HepG2 (cell line): ENCODE measurements around the gene AFF4. TPM values are rescaled to one million over a fixed set of nuclear protein-coding genes. Genes with fewer than 3 reads are reported as not detected.

Experiments used
- ATAC-seq: fragments of 200-7000 bp; cut with Tn5 transposase; 3 replicates; pipeline ENCODE4 v1.9.1; 2020; ENCODE audit warnings: mild to moderate bottlenecking, moderate library complexity
- BruUV-seq: library from RNA; stranded (reverse); fragments of 400-500 nt; replicated peaks from 2 replicates; lab custom pipeline; 2021; lab: Mats Ljungman, UMichigan
- CTCF ChIA-PET: fragments of 300-600 bp; formaldehyde crosslinking; extraction: SDS; loops from one replicate; lab custom pipeline; 2021; ENCODE audit warnings: low total read pairs, inconsistent platforms, low intra/inter-chr PET ratio; lab: Yijun Ruan, JAX
- POLR2A ChIA-PET: fragments of 350-600 bp; sonication (Branson Sonifier 250); formaldehyde crosslinking; loops from one replicate; lab custom pipeline; 2020; ENCODE audit warnings: antibody characterized with exemption, inconsistent platforms; lab: Yijun Ruan, JAX
- DNase-seq: peaks from one replicate; pipeline ENCODE4 v3.0.0-alpha.2; 2015; ENCODE audit warnings: low spot score
- FAIRE-seq: peaks from 3 replicates; lab custom pipeline; 2011; peaks lifted over from hg19 to GRCh38; lab: Jason Lieb, UNC
- H2AFZ ChIP-seq: one replicate; pipeline ENCODE4 v1.6.1; 2011; ENCODE audit warnings: low read length, inconsistent platforms
- H3K27ac ChIP-seq: fragments of 300-600 bp; 3 replicates; pipeline ENCODE4 v1.8.0; 2011; ENCODE audit warnings: mixed run types, mild to moderate bottlenecking, mixed read lengths, low read length, inconsistent platforms; ENCODE audit not compliant: insufficient read depth; ENCODE audit errors: extremely low read length
- H3K27me3 ChIP-seq, 2 experiments: fragments of 200-600 bp in 1 of 2; 2 replicates in 1 of 2; 3 replicates in 1 of 2; pipeline versions ENCODE4 v1.6.0 to v1.8.0; 2011; ENCODE audit warnings: low read length in 2 of 2, mild to moderate bottlenecking in 2 of 2, moderate library complexity in 2 of 2, inconsistent platforms in 1 of 2; ENCODE audit not compliant: insufficient read depth in 2 of 2, control insufficient read depth in 1 of 2
- H3K36me3 ChIP-seq, 2 experiments: fragments of 200-600 bp in 1 of 2; replicated peaks in 1 of 2; 2 replicates in 1 of 2; 3 replicates in 1 of 2; pipeline versions ENCODE4 v1.5.1 to v1.8.0; 2011; ENCODE audit warnings: low read length in 2 of 2, inconsistent platforms in 1 of 2; ENCODE audit not compliant: insufficient read depth in 2 of 2, control insufficient read depth in 1 of 2
- H3K4me1 ChIP-seq: 2 replicates; pipeline ENCODE4 v1.5.1; 2012; ENCODE audit warnings: low read length, inconsistent platforms; ENCODE audit not compliant: insufficient read depth
- H3K4me2 ChIP-seq: 2 replicates; pipeline ENCODE4 v1.6.0; 2011; ENCODE audit warnings: low read depth, low read length, inconsistent platforms
- H3K4me3 ChIP-seq, 3 experiments: fragments of 200-600 bp in 1 of 3; sonication (generic), shearing (Covaris generic) in 1 of 3; replicated peaks in 1 of 3; 2 replicates each; pipeline ENCODE4 v1.5.1; 2011 to 2016; ENCODE audit warnings: low read length in 3 of 3, inconsistent platforms in 2 of 3, low read depth in 2 of 3, mild to moderate bottlenecking in 2 of 3, control low read depth in 1 of 3, mixed read lengths in 1 of 3; ENCODE audit not compliant: insufficient read depth in 1 of 3
- H3K79me2 ChIP-seq: one replicate; pipeline ENCODE4 v1.6.1; 2011; ENCODE audit warnings: low read length, inconsistent platforms; ENCODE audit not compliant: insufficient read depth
- H3K9ac ChIP-seq: 2 replicates; pipeline ENCODE4 v1.6.0; 2011; ENCODE audit warnings: mild to moderate bottlenecking, low read depth, low read length, inconsistent platforms; ENCODE audit not compliant: insufficient read depth
- H3K9me3 ChIP-seq: 2 replicates; pipeline ENCODE4 v1.5.1; 2012; ENCODE audit warnings: mild to moderate bottlenecking, low read length
- H4K20me1 ChIP-seq: 2 replicates; pipeline ENCODE4 v1.6.0; 2011; ENCODE audit warnings: inconsistent platforms, mild to moderate bottlenecking, low read length, moderate library complexity; ENCODE audit not compliant: insufficient read depth
- CERS6 ChIP-seq: sonication (generic); formaldehyde crosslinking; IDR thresholded peaks from 2 replicates; pipeline ENCODE4 v1.5.0; 2020; ENCODE audit warnings: missing genetic modification reagents
- ETV5 ChIP-seq: IDR thresholded peaks from 2 replicates; pipeline ENCODE4 v1.6.1; 2018; ENCODE audit warnings: missing biosample characterization, missing genetic modification reagents, inconsistent platforms, borderline replicate concordance
- HMG20B ChIP-seq: conservative IDR thresholded peaks from 2 replicates; pipeline ENCODE4 v1.6.1; 2016; ENCODE audit warnings: missing genetic modification reagents, missing compliant biosample characterization
- HMGXB3 ChIP-seq: sonication (generic); formaldehyde crosslinking; IDR thresholded peaks from 2 replicates; pipeline ENCODE4 v1.4.0; 2020; ENCODE audit warnings: missing genetic modification reagents, borderline replicate concordance
- MXD4 ChIP-seq: IDR thresholded peaks from 2 replicates; pipeline ENCODE4 v1.6.1; 2016; ENCODE audit warnings: mild to moderate bottlenecking, missing biosample characterization, missing genetic modification reagents
- RBM22 ChIP-seq: fragments of 200-400 bp; formaldehyde crosslinking; optimal IDR thresholded peaks from 2 replicates; pipeline ENCODE3; 2017; ENCODE audit warnings: mild to moderate bottlenecking, low read length, moderate library complexity
- SIN3A ChIP-seq: IDR thresholded peaks from 2 replicates; pipeline ENCODE4 v1.6.1; 2011; ENCODE audit warnings: low read depth, mild to moderate bottlenecking, control low read depth, low read length, borderline replicate concordance
- SIX1 ChIP-seq: sonication (generic); formaldehyde crosslinking; IDR thresholded peaks from 2 replicates; pipeline ENCODE4 v1.4.0; 2020; ENCODE audit warnings: missing genetic modification reagents, borderline replicate concordance
- SMC3 ChIP-seq: IDR thresholded peaks from 2 replicates; pipeline ENCODE4 v1.6.1; 2011; ENCODE audit warnings: low read length, improper control_type of control experiment
- XRCC5 ChIP-seq: fragments of 200-400 bp; formaldehyde crosslinking; optimal IDR thresholded peaks from 2 replicates; pipeline ENCODE3; 2017; ENCODE audit warnings: mild to moderate bottlenecking, low read length
- ZEB1 ChIP-seq: IDR thresholded peaks from 2 replicates; pipeline ENCODE4 v1.6.1; 2012; ENCODE audit warnings: mild to moderate bottlenecking, low read depth, inconsistent platforms; ENCODE audit not compliant: insufficient replicate concordance
- ZMYM2 ChIP-seq: sonication (generic); formaldehyde crosslinking; IDR thresholded peaks from 2 replicates; pipeline ENCODE4 v1.8.0; 2022; ENCODE audit warnings: mild to moderate bottlenecking, missing genetic modification reagents
- ZNF343 ChIP-seq: sonication (generic); formaldehyde crosslinking; IDR thresholded peaks from 2 replicates; pipeline ENCODE4 v1.4.0; 2020; ENCODE audit warnings: mild to moderate bottlenecking, missing genetic modification reagents
- ZNF549 ChIP-seq: sonication (generic); formaldehyde crosslinking; IDR thresholded peaks from 2 replicates; pipeline ENCODE4 v1.5.0; 2020; ENCODE audit warnings: missing genetic modification reagents
- ZNF557 ChIP-seq: sonication (generic); formaldehyde crosslinking; IDR thresholded peaks from 2 replicates; pipeline ENCODE4 v1.4.0; 2020; ENCODE audit warnings: missing genetic modification reagents
- ZNF597 ChIP-seq: sonication (generic); formaldehyde crosslinking; IDR thresholded peaks from 2 replicates; pipeline ENCODE4 v1.5.0; 2020; ENCODE audit warnings: missing genetic modification reagents
- ZNF674 ChIP-seq: sonication (generic); formaldehyde crosslinking; IDR thresholded peaks from 2 replicates; pipeline ENCODE4 v1.5.0; 2020; ENCODE audit warnings: low read depth, mild to moderate bottlenecking, missing genetic modification reagents
- WGBS: methylation state at CpG from one replicate; pipeline ENCODE4 v1.1.6; 2017; ENCODE audit warnings: low lambda C conversion rate; 5-methylcytosine and 5-hydroxymethylcytosine counted together
- in situ Hi-C: cut with HindIII; loops from 2 replicates; pipeline ENCODE4 v1.10.0; 2017; ENCODE audit warnings: low pct_unique_long_range_greater_than_20kb; ENCODE audit not compliant: extremely low pct_ligation_motif_present
- intact Hi-C: fragments of 100-400 bp; cut with micrococcal nuclease; formaldehyde crosslinking; loops from one replicate; pipeline ENCODE4 v1.10.0; 2022; ENCODE audit not compliant: unreplicated experiment
- polyA plus RNA-seq, 8 experiments: library from polyadenylated mRNA; depleted of rRNA in 3 of 8; stranded (reverse) in 7 of 8; unstranded in 1 of 8; fragments of >200 nt; fragmentation: Illumina TruSeq in 4 of 8; extraction: Trizol in 4 of 8; gene quantifications; 2 replicates each; pipeline versions ENCODE4 v1.2.1 to v1.2.3, GENCODE V29; 2011 to 2016; ENCODE audit warnings: low read depth in 4 of 8, missing spikeins in 1 of 8, mixed read lengths in 1 of 8; ENCODE audit not compliant: insufficient read depth in 1 of 8
- total RNA-seq, 5 experiments: library from RNA; depleted of rRNA; stranded (reverse); fragments of >200 nt; fragmentation: Illumina TruSeq; extraction: Trizol; gene quantifications; 2 replicates each; pipeline ENCODE4 v1.2.3, GENCODE V29; 2016; ENCODE audit warnings: low read depth in 1 of 5
- TF ChIP-seq, protein P1 (sequence below): sonication (generic); formaldehyde crosslinking; IDR thresholded peaks from 2 replicates; pipeline ENCODE4 v1.8.0; 2022; ENCODE audit warnings: mild to moderate bottlenecking, missing genetic modification reagents, borderline replicate concordance

The AFF4 gene
- total and polyA plus RNA-seq, 2 of the 13 experiments (the other 11 are each of a cell fraction or from before 2014, with no cell fraction given): 22.1 to 25.5 TPM

GRCh38 chr5:132999246-132999645, 35.8 kb upstream of the AFF4 start:
- 97% methylated on average over 2 of the region's 2 CpGs for WGBS
- Histone ChIP-seq H3K9ac (no peak overlapping the region), H4K20me1 (no peaks in the 10 kb centered on the region), H3K4me3 (no peak overlapping the region), H3K27me3 (no peaks in the 10 kb centered on the region), H3K79me2 (no peaks in the 10 kb centered on the region), H3K36me3 (peaks cover 3 to 18% of the 10 kb centered on the region in 2 experiments; a peak in 4 of 5 replicates), H3K27ac (no peak overlapping the region), H3K4me1 (no peaks in the 10 kb centered on the region), H2AFZ (no peak overlapping the region), H3K9me3 (no peaks in the 10 kb centered on the region), H3K4me2 (no peak overlapping the region)
- POLR2A ChIA-PET: interaction anchor here (1.8 kb wide), 1 partner anchor 28 kb away, joined by 5 read pairs; no protein-coding TSS in a partner anchor
- CTCF ChIA-PET: no interaction called here
- FAIRE-seq: no peak
- intact Hi-C loops: no loop called here
- no peak for ATAC-seq
- DNase-seq: no peak
- in situ Hi-C loops: no loop called here
- TF ChIP-seq HMG20B (no peak), ZNF343 (no peak), MXD4 (CRISPR knock-in tag) (no peak), ZNF557 (CRISPR knock-in tag) (no peak), ZMYM2 (CRISPR knock-in tag) (no peak), XRCC5 (no peak), SIN3A (no peak), ZEB1 (no peak), CERS6 (no peak), ZNF597 (no peak), ZNF674 (CRISPR knock-in tag) (no peak), ETV5 (CRISPR knock-in tag) (no peak), SIX1 (CRISPR knock-in tag) (no peak), RBM22 (no peak), SMC3 (no peak), ZNF549 (no peak), HMGXB3 (CRISPR knock-in tag) (no peak)
- TF ChIP-seq, protein P1, sequence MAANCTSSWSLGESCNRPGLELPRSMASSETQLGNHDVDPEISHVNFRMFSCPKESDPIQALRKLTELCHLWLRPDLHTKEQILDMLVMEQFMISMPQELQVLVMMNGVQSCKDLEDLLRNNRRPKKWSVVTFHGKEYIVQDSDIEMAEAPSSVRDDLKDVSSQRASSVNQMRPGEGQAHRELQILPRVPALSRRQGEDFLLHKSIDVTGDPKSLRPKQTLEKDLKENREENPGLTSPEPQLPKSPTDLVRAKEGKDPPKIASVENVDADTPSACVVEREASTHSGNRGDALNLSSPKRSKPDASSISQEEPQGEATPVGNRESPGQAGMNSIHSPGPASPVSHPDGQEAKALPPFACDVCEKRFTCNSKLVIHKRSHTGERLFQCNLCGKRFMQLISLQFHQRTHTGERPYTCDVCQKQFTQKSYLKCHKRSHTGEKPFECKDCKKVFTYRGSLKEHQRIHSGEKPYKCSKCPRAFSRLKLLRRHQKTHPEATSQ (CRISPR knock-in tag): no peak
- BruUV-seq: no TSS peak
